PFSK-1 (cell line): ENCODE measurements around the gene RGP1.

Experiments used
- POLR2AphosphoS5 ChIP-seq: IDR thresholded peaks from 2 replicates; pipeline ENCODE4 v1.6.1; 2012; ENCODE audit warnings: low read depth, mild to moderate bottlenecking, control low read depth, low read length, moderate library complexity
- REST ChIP-seq, 2 experiments: IDR thresholded peaks; 2 replicates each; pipeline versions ENCODE4 v1.6.1 to v1.8.0; 2011 to 2012; ENCODE audit warnings: low read depth in 2 of 2, low read length in 2 of 2, control low read depth in 1 of 2, inconsistent platforms in 1 of 2, mild to moderate bottlenecking in 1 of 2, moderate library complexity in 1 of 2; ENCODE audit not compliant: insufficient read depth in 1 of 2
- SIN3A ChIP-seq: IDR thresholded peaks from 2 replicates; pipeline ENCODE4 v1.6.1; 2012; ENCODE audit warnings: mild to moderate bottlenecking, low read length, moderate library complexity, borderline replicate concordance; ENCODE audit not compliant: insufficient read depth
- TAF1 ChIP-seq: IDR thresholded peaks from 2 replicates; pipeline ENCODE4 v1.6.1; 2012; ENCODE audit warnings: low read length, control low read depth, borderline replicate concordance; ENCODE audit not compliant: insufficient read depth

GRCh38 chr9:35755071-35755470, 6.0 kb downstream of the RGP1 start:
- no peak for TF ChIP-seq REST (IDR thresholded peaks at IDR 0.05; ENCODE audit: insufficient read depth in 1 of 2, low read depth in 2 of 2, low read length in 2 of 2)
- TF ChIP-seq POLR2AphosphoS5, result no peak
- no peak for TF ChIP-seq TAF1
- TF ChIP-seq SIN3A, result no peak
